Panc1 (cell line): ENCODE measurements around the gene DNAAF5. TPM values are rescaled to one million over a fixed set of nuclear protein-coding genes. Genes with fewer than 3 reads are reported as not detected.

Experiments used
- ATAC-seq: fragments of 200-7000 bp; cut with Tn5 transposase; 2 replicates; pipeline ENCODE4 v1.9.1; 2020; ENCODE audit warnings: mild to moderate bottlenecking, moderate library complexity
- BruUV-seq: library from RNA; stranded (reverse); fragments of 400-500 nt; replicated peaks from 2 replicates; lab custom pipeline; 2021; lab: Mats Ljungman, UMichigan
- CTCF ChIA-PET: fragments of 300-600 bp; sonication (Branson Sonifier 250); formaldehyde crosslinking; loops from one replicate; lab custom pipeline; 2022; ENCODE audit warnings: antibody characterized with exemption; lab: Charles Lee
- POLR2A ChIA-PET: fragments of 300-600 bp; sonication (Branson Sonifier 250); formaldehyde crosslinking; loops from one replicate; lab custom pipeline; 2022; ENCODE audit warnings: antibody characterized with exemption; lab: Charles Lee
- DNase-seq: peaks from one replicate; pipeline ENCODE4 v3.0.0-alpha.2; 2010; ENCODE audit warnings: low read depth, low spot score
- H3K27ac ChIP-seq: 2 replicates; pipeline ENCODE4 v1.5.1; 2011; ENCODE audit warnings: mild to moderate bottlenecking, low read length, inconsistent platforms
- H3K27me3 ChIP-seq: fragments of 200-500 bp; sonication (Bioruptor generic); 2 replicates; pipeline ENCODE4 v1.6.0; 2014; ENCODE audit warnings: low read length, inconsistent platforms; ENCODE audit not compliant: control insufficient read depth, insufficient read depth
- H3K36me3 ChIP-seq: fragments of 200-500 bp; sonication (Bioruptor generic); 2 replicates; pipeline ENCODE4 v1.5.1; 2014; ENCODE audit warnings: inconsistent platforms, mild to moderate bottlenecking, low read length, moderate library complexity; ENCODE audit not compliant: control insufficient read depth, insufficient read depth
- H3K4me1 ChIP-seq: 2 replicates; pipeline ENCODE4 v1.5.1; 2011; ENCODE audit warnings: inconsistent platforms, mild to moderate bottlenecking, low read length, moderate library complexity; ENCODE audit not compliant: control insufficient read depth, insufficient read depth
- H3K4me3 ChIP-seq, 2 experiments: 2 replicates each; pipeline ENCODE4 v1.5.1; 2011 to 2012; ENCODE audit warnings: low read depth in 2 of 2, low read length in 2 of 2, mild to moderate bottlenecking in 2 of 2, inconsistent platforms in 1 of 2, moderate library complexity in 1 of 2
- H3K9me3 ChIP-seq: fragments of 200-500 bp; sonication (Bioruptor generic); 2 replicates; pipeline ENCODE4 v1.5.1; 2014; ENCODE audit warnings: low read depth, mild to moderate bottlenecking, inconsistent platforms, low read length, moderate library complexity; ENCODE audit not compliant: control insufficient read depth, insufficient read depth
- CTCF ChIP-seq: fragments of 450-650 bp; IDR thresholded peaks from 2 replicates; pipeline ENCODE4 v1.5.1; 2017; ENCODE audit warnings: mild to moderate bottlenecking
- POLR2AphosphoS5 ChIP-seq: IDR thresholded peaks from 2 replicates; pipeline ENCODE4 v1.6.1; 2012; ENCODE audit warnings: mild to moderate bottlenecking, low read depth, low read length, moderate library complexity
- REST ChIP-seq, 2 experiments: IDR thresholded peaks; 2 replicates each; pipeline ENCODE4 v1.6.1; 2011 to 2012; ENCODE audit warnings: low read depth in 2 of 2, control low read depth in 1 of 2, low read length in 1 of 2, mild to moderate bottlenecking in 1 of 2, moderate library complexity in 1 of 2; ENCODE audit not compliant: insufficient read depth in 1 of 2
- SIN3A ChIP-seq: IDR thresholded peaks from 2 replicates; pipeline ENCODE4 v1.6.1; 2012; ENCODE audit warnings: low read depth, mild to moderate bottlenecking, low read length, moderate library complexity, borderline replicate concordance; ENCODE audit not compliant: insufficient read depth
- TCF7L2 ChIP-seq: IDR thresholded peaks from 2 replicates; pipeline ENCODE4 v1.6.1; 2011; ENCODE audit warnings: mild to moderate bottlenecking, low read depth, low read length, inconsistent platforms
- in situ Hi-C: cut with HindIII; loops from 2 replicates; pipeline ENCODE4 v1.10.0; 2016; ENCODE audit warnings: low sequenced_read_pairs, low pct_unique_long_range_greater_than_20kb
- intact Hi-C: fragments of 100-400 bp; cut with micrococcal nuclease; formaldehyde crosslinking; loops from one replicate; pipeline ENCODE4 v1.10.0; 2022; ENCODE audit not compliant: unreplicated experiment
- total RNA-seq: library from RNA; stranded (reverse); gene quantifications from one replicate; pipeline ENCODE4 v1.2.1, GENCODE V29; 2021; ENCODE audit not compliant: unreplicated experiment

Gene DNAAF5
- total RNA-seq, 1 experiment from 2014 or later = 79.5 TPM

GRCh38 chr7:820341-820740 is 93.8 kb downstream of the DNAAF5 start:
- intact Hi-C loops = no loop called here
- in situ Hi-C loops = no loop called here
- ChIA-PET POLR2A (no interaction called here), CTCF (no interaction called here)
- no peak for DNase-seq
- Histone ChIP-seq H3K9me3 (no peaks in the 10 kb centered on the region), H3K27me3 (no peaks in the 10 kb centered on the region), H3K4me1 (peaks cover 20% of the 10 kb centered on the region), H3K36me3 (no peaks in the 10 kb centered on the region), H3K4me3 (no peak overlapping the region), H3K27ac (no peak overlapping the region)
- no TSS peak for BruUV-seq
- no peak for TF ChIP-seq CTCF
- TF ChIP-seq SIN3A = no peak
- no peak for TF ChIP-seq POLR2AphosphoS5
- no peak for TF ChIP-seq REST (IDR thresholded peaks at IDR 0.05; ENCODE audit: insufficient read depth in 1 of 2, low read depth in 2 of 2, low read length in 1 of 2)
- TF ChIP-seq TCF7L2 = no peak
- no peak for ATAC-seq

GRCh38 chr7:821688-822087 is 95.2 kb downstream of the DNAAF5 start:
- intact Hi-C loops = no loop called here
- H3K27ac ChIP-seq = no peak overlapping the region

More at GRCh38 chr7:821688-822087, 95.2 kb downstream of the DNAAF5 start:
- ChIA-PET CTCF (interaction anchor here (0.9 kb wide), 1 partner anchor 10 kb away, joined by 3 read pairs; the partner anchor contains the start of gene SUN1), POLR2A (no interaction called here)
- no TSS peak for BruUV-seq
- no peaks in the 10 kb centered on the region for H3K9me3 ChIP-seq
- no peak overlapping the region for H3K4me3 ChIP-seq
- no peaks in the 10 kb centered on the region for H3K36me3 ChIP-seq
- TF ChIP-seq SIN3A = no peak
- no peak for TF ChIP-seq REST (IDR thresholded peaks at IDR 0.05; ENCODE audit: insufficient read depth in 1 of 2, low read depth in 2 of 2, low read length in 1 of 2)
- TF ChIP-seq CTCF = no peak
- TF ChIP-seq POLR2AphosphoS5 = no peak
- TF ChIP-seq TCF7L2 = no peak
- no peak for DNase-seq
- H3K4me1 ChIP-seq = peaks cover 17% of the 10 kb centered on the region
- no peak for ATAC-seq
- H3K27me3 ChIP-seq = no peaks in the 10 kb centered on the region
- in situ Hi-C loops = no loop called here
